Thyroid gland (tissue), 4 donors: Measurements from ENCODE around the gene IFNLR1. TPM values are rescaled to one million over a fixed set of nuclear protein-coding genes. Genes with fewer than 3 reads are reported as not detected.

Source experiments
- DNase-seq, 2 donors: peaks; one replicate each; pipeline ENCODE4 v3.0.0-alpha.2; 2019
- H3K27ac ChIP-seq, 3 donors: fragments of 200-600 bp; sonication (generic); 1 replicate in 2 of 3; 2 replicates in 1 of 3; pipeline ENCODE4 v1.5.1; 2016 to 2019; ENCODE audit warnings: mild to moderate bottlenecking in 1 of 3, moderate library complexity in 1 of 3
- H3K27me3 ChIP-seq: fragments of 200-600 bp; sonication (generic); one replicate; pipeline ENCODE4 v1.5.1; 2019
- H3K36me3 ChIP-seq, 2 donors: fragments of 200-600 bp; sonication (generic); one replicate each; pipeline ENCODE4 v1.5.1; 2016 to 2019
- H3K4me1 ChIP-seq, 2 donors: fragments of 200-600 bp; sonication (generic); one replicate each; pipeline ENCODE4 v1.5.1; 2017 to 2019
- H3K4me3 ChIP-seq, 3 donors: fragments of 200-600 bp; sonication (generic); replicated peaks in 1 of 3; 1 replicate in 2 of 3; 2 replicates in 1 of 3; pipeline ENCODE4 v1.5.1; 2016; ENCODE audit warnings: mild to moderate bottlenecking in 1 of 3
- H3K9me3 ChIP-seq: fragments of 200-600 bp; sonication (generic); one replicate; pipeline ENCODE4 v1.5.1; 2017
- CTCF ChIP-seq, 6 experiments: fragments of 200-600 bp in 3 of 6; fragments of 450-650 bp in 3 of 6; sonication (generic) in 3 of 6; IDR thresholded peaks; one replicate each; pipeline ENCODE4 v1.5.1; 2016 to 2019; ENCODE audit warnings: antibody characterized with exemption in 6 of 6, mild to moderate bottlenecking in 2 of 6, inconsistent platforms in 1 of 6, moderate library complexity in 1 of 6
- POLR2A ChIP-seq, 2 donors: fragments of 450-650 bp; IDR thresholded peaks; one replicate each; pipeline ENCODE4 v1.6.1; 2017; ENCODE audit warnings: antibody characterized with exemption in 2 of 2, mild to moderate bottlenecking in 2 of 2, moderate library complexity in 1 of 2
- WGBS, 2 donors: methylation state at CpG; one replicate each; pipeline ENCODE4 v1.1.5; 2017; 5-methylcytosine and 5-hydroxymethylcytosine counted together
- intact Hi-C: fragments of 100-400 bp; cut with DNase I; formaldehyde crosslinking; loops from one replicate; pipeline ENCODE4 v1.15.1; 2023
- total RNA-seq, 4 donors: library from RNA; depleted of rRNA; stranded (reverse); fragments of >200 nt; gene quantifications; one replicate each; pipeline ENCODE4 v1.2.3, GENCODE V29; 2016

Gene IFNLR1
- total RNA-seq, 4 donors from 2014 or later: 4.7 to 9.3 (median 6.1) TPM

- Histone ChIP-seq H3K4me3 (no peak overlapping the region), H3K36me3 (no peaks in the 10 kb centered on the region), H3K27ac (no peak overlapping the region), H3K9me3 (no peaks in the 10 kb centered on the region), H3K27me3 (no peaks in the 10 kb centered on the region), H3K4me1 (peaks cover under 1 to 20% of the 10 kb centered on the region in 2 donors)
- WGBS, 2 donors: 40 to 42% methylated on average over 9 of the region's 9 CpGs
- intact Hi-C loops: no loop called here
- peak; percentile 30 to 39 for DNase-seq
- TF ChIP-seq CTCF (IDR thresholded peaks at IDR 0.05) (no peak), POLR2A (IDR thresholded peaks at IDR 0.05) (no peak)
These were observed 35.0 kb upstream of the IFNLR1 start for GRCh38 chr1:24222008-24222605.

- Histone ChIP-seq H3K9me3 (no peaks in the 10 kb centered on the region), H3K27me3 (no peaks in the 10 kb centered on the region), H3K27ac (no peak overlapping the region), H3K36me3 (no peaks in the 10 kb centered on the region), H3K4me3 (no peak overlapping the region), H3K4me1 (peaks cover 8 to 26% of the 10 kb centered on the region in 2 donors)
- no peak for DNase-seq
- WGBS, 2 donors: 48 to 74% methylated on average over 2 of the region's 2 CpGs
- no peak for TF ChIP-seq CTCF (IDR thresholded peaks at IDR 0.05)
- TF ChIP-seq POLR2A (IDR thresholded peaks at IDR 0.05): no peak
- intact Hi-C loops: no loop called here
These were observed 34.2 kb upstream of the IFNLR1 start for GRCh38 chr1:24221246-24221645.

GRCh38 chr1:24216276-24217074 is 29.4 kb upstream of the IFNLR1 start:
- peak; percentile 96 to 98 for DNase-seq
- H3K4me3 ChIP-seq: no peak overlapping the region
- TF ChIP-seq POLR2A (IDR thresholded peaks at IDR 0.05): no peak
- TF ChIP-seq CTCF (IDR thresholded peaks at IDR 0.05): no peak

GRCh38 chr1:24215226-24215814 is 28.2 kb upstream of the IFNLR1 start:
- intact Hi-C loops: loop anchor here (5.0 kb wide), 1 partner anchor 77 kb away; no protein-coding TSS in a partner anchor
- Histone ChIP-seq H3K9me3 (no peaks in the 10 kb centered on the region), H3K4me3 (no peak overlapping the region), H3K4me1 (peaks cover 13 to 22% of the 10 kb centered on the region in 2 donors), H3K27ac (no peak overlapping the region), H3K36me3 (no peaks in the 10 kb centered on the region), H3K27me3 (no peaks in the 10 kb centered on the region)
- no peak for DNase-seq
- WGBS, 2 donors: 74 to 80% methylated on average over 6 of the region's 6 CpGs
- TF ChIP-seq CTCF (IDR thresholded peaks at IDR 0.05): no peak
- TF ChIP-seq POLR2A (IDR thresholded peaks at IDR 0.05): no peak

More at GRCh38 chr1:24216276-24217074, 29.4 kb upstream of the IFNLR1 start:
- H3K9me3 ChIP-seq: no peaks in the 10 kb centered on the region
- H3K4me1 ChIP-seq: peaks cover 13 to 22% of the 10 kb centered on the region in 2 donors
- H3K36me3 ChIP-seq: no peaks in the 10 kb centered on the region
- H3K27ac ChIP-seq: peak overlapping the region in 1 of 3 donors; percentile 71
- no peaks in the 10 kb centered on the region for H3K27me3 ChIP-seq
- intact Hi-C loops: loop anchor here (5.0 kb wide), 1 partner anchor 76 kb away; no protein-coding TSS in a partner anchor
- 9 to 14% methylated on average over 11 to 14 of the region's 14 CpGs for WGBS, 2 donors
